Ishikawa (cell line): ENCODE results near the gene HSD17B4.

ENCODE experiments used
- CEBPB ChIP-seq: IDR thresholded peaks from 2 replicates; pipeline ENCODE4 v1.6.1; 2012
- CREB1 ChIP-seq: IDR thresholded peaks from 2 replicates; pipeline ENCODE4 v1.6.1; 2012; ENCODE audit warnings: low read depth
- EGR1 ChIP-seq: IDR thresholded peaks from 2 replicates; pipeline ENCODE4 v1.6.1; 2012
- EP300 ChIP-seq: IDR thresholded peaks from 2 replicates; pipeline ENCODE4 v1.6.1; 2012; ENCODE audit warnings: borderline replicate concordance
- FOXM1 ChIP-seq: IDR thresholded peaks from 2 replicates; pipeline ENCODE4 v1.6.1; 2012; ENCODE audit warnings: low read depth, borderline replicate concordance
- MAX ChIP-seq: IDR thresholded peaks from 2 replicates; pipeline ENCODE4 v1.6.1; 2012
- NFIC ChIP-seq: IDR thresholded peaks from 2 replicates; pipeline ENCODE4 v1.6.1; 2012
- RAD21 ChIP-seq: IDR thresholded peaks from 2 replicates; pipeline ENCODE4 v1.6.1; 2012; ENCODE audit warnings: low read depth
- REST ChIP-seq: IDR thresholded peaks from 2 replicates; pipeline ENCODE4 v1.6.1; 2012; ENCODE audit warnings: low read depth, mild to moderate bottlenecking
- TAF1 ChIP-seq: IDR thresholded peaks from 2 replicates; pipeline ENCODE4 v1.6.1; 2012; ENCODE audit warnings: low read depth, mild to moderate bottlenecking
- TCF12 ChIP-seq: IDR thresholded peaks from 2 replicates; pipeline ENCODE4 v1.6.1; 2012; ENCODE audit warnings: low read depth
- TEAD4 ChIP-seq: IDR thresholded peaks from 2 replicates; pipeline ENCODE4 v1.6.1; 2012
- USF1 ChIP-seq: IDR thresholded peaks from 2 replicates; pipeline ENCODE4 v1.6.1; 2012
- YY1 ChIP-seq: IDR thresholded peaks from 2 replicates; pipeline ENCODE4 v1.6.1; 2012; ENCODE audit warnings: low read depth
- ZBTB7A ChIP-seq: IDR thresholded peaks from 2 replicates; pipeline ENCODE4 v1.6.1; 2012; ENCODE audit warnings: low read depth

Gene HSD17B4

GRCh38 chr5:119501671-119502179 is 49.4 kb downstream of the HSD17B4 start:
- TF ChIP-seq RAD21 (no peak), NFIC (no peak)

DNA sequence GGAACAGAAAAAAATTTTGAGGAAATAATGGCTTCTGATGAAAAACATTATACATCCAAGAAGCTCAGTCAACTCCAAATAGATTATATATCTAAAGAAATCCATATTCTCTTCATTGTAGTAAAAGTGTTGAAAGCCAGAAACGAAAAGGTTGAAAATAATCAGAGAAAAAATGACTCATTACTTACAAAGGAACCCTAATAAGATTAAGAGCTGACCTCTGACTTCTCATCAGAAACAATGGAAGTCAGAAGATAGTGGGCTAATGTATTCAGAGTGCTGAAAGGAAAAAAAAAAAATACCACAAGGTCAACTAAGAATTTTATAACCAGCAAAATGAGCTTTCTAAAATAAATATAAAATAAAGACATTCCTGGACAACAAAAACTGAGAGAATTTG is 60.0 kb downstream of the HSD17B4 start:
- TF ChIP-seq FOXM1 (no peak), YY1 (no peak), REST (no peak), ZBTB7A (no peak), EGR1 (no peak), CREB1 (no peak), CEBPB (no peak), USF1 (no peak), EP300 (no peak)

- no peak for TF ChIP-seq RAD21
Observed at GRCh38 chr5:119515192-119515591, 62.9 kb downstream of the HSD17B4 start.

DNA sequence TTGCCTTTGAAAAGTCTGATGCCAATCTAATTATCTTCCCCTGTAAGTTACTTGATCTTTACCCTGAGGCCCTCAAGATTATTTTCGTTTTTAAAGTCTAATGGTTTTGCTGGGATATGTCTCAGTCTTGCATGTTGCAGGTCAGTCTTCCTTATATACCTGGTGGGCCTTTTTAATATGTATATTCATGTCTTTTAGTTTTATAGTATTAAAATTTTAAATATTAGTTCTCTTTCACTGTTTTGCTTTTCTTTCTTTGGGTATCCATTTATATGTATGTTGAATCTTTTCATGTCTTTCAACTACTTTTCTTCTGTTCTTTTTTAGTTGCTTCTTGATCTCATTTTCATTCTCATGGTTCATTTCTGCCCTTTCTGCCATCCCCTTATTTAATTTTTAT is 68.9 kb downstream of the HSD17B4 start:
- no peak for TF ChIP-seq RAD21
- TF ChIP-seq FOXM1 = no peak
- TF ChIP-seq USF1 = no peak
- no peak for TF ChIP-seq ZBTB7A
- no peak for TF ChIP-seq TAF1
- no peak for TF ChIP-seq EGR1
- TF ChIP-seq YY1 = no peak
- TF ChIP-seq MAX = no peak

GRCh38 chr5:119522841-119523240 is 70.5 kb downstream of the HSD17B4 start:
- TF ChIP-seq EGR1 (no peak), FOXM1 (no peak), ZBTB7A (no peak), TAF1 (no peak)

DNA sequence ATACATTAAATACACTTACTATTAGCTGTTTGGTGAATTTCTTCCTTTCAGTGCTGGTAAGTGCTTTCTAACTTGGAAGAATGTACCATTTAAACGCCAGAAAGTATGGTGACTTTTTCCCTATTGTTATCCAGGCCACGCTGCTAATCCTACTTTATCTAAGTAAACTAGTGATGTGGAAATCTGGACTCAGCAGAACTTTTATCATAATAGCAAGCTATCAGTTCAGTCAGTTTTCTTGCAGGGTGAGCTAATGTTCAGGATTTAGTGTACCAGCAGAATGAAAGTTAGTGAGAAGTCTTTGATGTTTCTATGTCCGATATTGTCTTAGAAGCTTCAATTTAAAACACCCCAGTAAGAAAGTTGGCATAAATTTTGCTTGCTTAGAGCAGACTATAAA is 72.2 kb downstream of the HSD17B4 start:
- TF ChIP-seq TCF12 = no peak
- no peak for TF ChIP-seq CREB1
- no peak for TF ChIP-seq EGR1
- TF ChIP-seq EP300 = no peak
- TF ChIP-seq USF1 = no peak
- no peak for TF ChIP-seq MAX
- no peak for TF ChIP-seq REST
- no peak for TF ChIP-seq YY1
- TF ChIP-seq NFIC = no peak

DNA sequence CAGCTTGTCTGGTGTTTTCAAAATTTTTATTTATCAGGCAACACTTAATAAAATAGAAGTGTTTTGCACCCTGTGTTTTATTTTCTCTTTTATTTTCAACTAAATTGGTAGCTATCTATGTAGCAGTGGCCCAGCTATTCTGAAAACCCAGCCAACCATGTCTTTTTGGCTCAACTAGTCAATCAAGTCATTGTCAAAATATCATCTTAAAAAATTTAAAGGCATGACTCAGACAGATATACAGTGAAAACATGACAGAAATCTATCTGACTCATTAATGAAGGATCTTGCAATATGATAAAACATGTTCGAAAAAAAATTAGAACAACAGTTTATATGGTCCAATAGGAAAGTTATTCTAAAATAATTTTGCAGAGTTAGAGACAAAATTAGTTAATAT is 75.1 kb downstream of the HSD17B4 start:
- TF ChIP-seq MAX (no peak), EP300 (peak; percentile 29; the same call in 1 of the 2 replicates), TEAD4 (peak; percentile 53), TCF12 (no peak), REST (no peak), CREB1 (no peak), NFIC (peak; percentile 75), USF1 (no peak), TAF1 (no peak), ZBTB7A (no peak), FOXM1 (no peak), EGR1 (no peak), CEBPB (no peak), YY1 (no peak)
